WERI-Rb-1 (cell line): ENCODE data around the gene UBL4A.

ENCODE experiments used
- DNase-seq: peaks from one replicate; pipeline ENCODE4 v3.0.0-alpha.2; 2020
- H3K27ac ChIP-seq: fragments of 250-450 bp; sonication (Bioruptor Pico); 2 replicates; pipeline ENCODE4 v1.5.1; 2020; ENCODE audit warnings: mild to moderate bottlenecking, moderate library complexity
- H3K27me3 ChIP-seq: fragments of 250-450 bp; sonication (Bioruptor Pico); 2 replicates; pipeline ENCODE4 v1.5.1; 2021; ENCODE audit warnings: mild to moderate bottlenecking, low read depth, moderate library complexity; ENCODE audit not compliant: insufficient read depth, severe bottlenecking
- H3K36me3 ChIP-seq: fragments of 250-450 bp; sonication (Bioruptor Pico); 2 replicates; pipeline ENCODE4 v1.5.1; 2020; ENCODE audit warnings: mild to moderate bottlenecking, moderate library complexity
- H3K4me3 ChIP-seq: 2 replicates; pipeline ENCODE4 v1.5.1; 2011; ENCODE audit warnings: low read depth, mild to moderate bottlenecking, control low read depth, low read length
- H3K9me3 ChIP-seq: fragments of 250-450 bp; sonication (Bioruptor Pico); 2 replicates; pipeline ENCODE4 v1.5.1; 2021; ENCODE audit warnings: mild to moderate bottlenecking, moderate library complexity; ENCODE audit not compliant: severe bottlenecking
- CTCF ChIP-seq: IDR thresholded peaks from 2 replicates; pipeline ENCODE4 v1.5.1; 2011; ENCODE audit warnings: low read depth, mild to moderate bottlenecking, control low read depth, inconsistent platforms, low read length

The UBL4A gene

GRCh38 chrX:154452823-154453222 is 33.6 kb downstream of the UBL4A start:
- H3K9me3 ChIP-seq, result peaks cover 6% of the 10 kb centered on the region
- no peak for TF ChIP-seq CTCF
- no peak for DNase-seq

GRCh38 chrX:154450312-154450711 is 36.1 kb downstream of the UBL4A start:
- DNase-seq, result no peak
- no peak for TF ChIP-seq CTCF
- Histone ChIP-seq H3K4me3 (no peak overlapping the region), H3K27ac (no peak overlapping the region), H3K27me3 (peaks cover 27% of the 10 kb centered on the region), H3K9me3 (peaks cover 6% of the 10 kb centered on the region), H3K36me3 (peaks cover 70% of the 10 kb centered on the region)

More at GRCh38 chrX:154452823-154453222, 33.6 kb downstream of the UBL4A start:
- H3K4me3 ChIP-seq, result no peak overlapping the region
- H3K27me3 ChIP-seq, result peaks cover 20% of the 10 kb centered on the region
- no peak overlapping the region for H3K27ac ChIP-seq
- H3K36me3 ChIP-seq, result peaks cover 45% of the 10 kb centered on the region

- Histone ChIP-seq H3K27me3 (peaks cover 31% of the 10 kb centered on the region), H3K27ac (no peak overlapping the region), H3K4me3 (no peak overlapping the region), H3K9me3 (no peaks in the 10 kb centered on the region), H3K36me3 (peaks cover 72% of the 10 kb centered on the region)
- no peak for TF ChIP-seq CTCF
- no peak for DNase-seq
Measured at GRCh38 chrX:154449618-154450017, 36.8 kb downstream of the UBL4A start.

- peaks cover 33% of the 10 kb centered on the region for H3K27me3 ChIP-seq
- H3K4me3 ChIP-seq, result no peak overlapping the region
- no peaks in the 10 kb centered on the region for H3K9me3 ChIP-seq
- H3K27ac ChIP-seq, result no peak overlapping the region
- peaks cover 72% of the 10 kb centered on the region for H3K36me3 ChIP-seq
- DNase-seq, result no peak
- no peak for TF ChIP-seq CTCF
Measured at GRCh38 chrX:154448484-154448883, 37.9 kb downstream of the UBL4A start.

GRCh38 chrX:154446430-154446829 is 40.0 kb downstream of the UBL4A start:
- DNase-seq, result no peak
- H3K4me3 ChIP-seq, result no peak overlapping the region
- no peak overlapping the region for H3K27ac ChIP-seq
- H3K9me3 ChIP-seq, result no peaks in the 10 kb centered on the region
- peaks cover 78% of the 10 kb centered on the region for H3K36me3 ChIP-seq
- no peak for TF ChIP-seq CTCF
- H3K27me3 ChIP-seq, result peaks cover 33% of the 10 kb centered on the region

GRCh38 chrX:154445776-154446175 is 40.6 kb downstream of the UBL4A start:
- TF ChIP-seq CTCF, result no peak
- Histone ChIP-seq H3K4me3 (no peak overlapping the region), H3K27ac (no peak overlapping the region), H3K9me3 (no peaks in the 10 kb centered on the region), H3K36me3 (peaks cover 78% of the 10 kb centered on the region), H3K27me3 (peaks cover 29% of the 10 kb centered on the region)
- no peak for DNase-seq
